Measurements from ENCODE around the gene ZIC1.

DNA sequence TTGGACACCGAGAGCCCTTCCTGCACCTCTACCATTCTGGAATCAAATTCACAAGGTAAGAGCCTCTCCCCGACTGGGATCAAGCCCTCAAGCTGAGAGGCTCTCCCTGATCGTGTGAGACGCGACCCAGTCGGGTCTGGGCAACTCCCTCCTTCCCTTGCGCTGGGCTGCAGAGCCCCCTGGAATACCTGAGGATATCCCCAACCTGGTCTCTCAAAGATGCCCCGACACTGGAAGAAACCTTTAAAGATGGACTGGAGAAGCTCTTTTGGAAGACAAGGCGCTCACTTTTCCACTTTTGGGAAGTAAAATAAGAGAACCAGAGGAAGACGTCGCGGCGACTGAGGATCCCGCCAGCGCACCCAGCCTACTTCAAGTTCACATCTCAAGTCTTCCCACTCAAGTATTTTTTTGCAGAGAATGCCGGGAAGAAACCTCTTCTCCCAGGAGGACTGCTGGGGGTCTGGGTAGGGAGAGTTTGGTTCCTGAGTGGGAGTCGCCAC is 36.6 kb upstream of the ZIC1 start:
- TF ChIP-seq POLR2A (IDR thresholded peaks at IDR 0.05; ENCODE audit: extremely low read depth, insufficient read length), result no peak
- TF ChIP-seq, protein P1, sequence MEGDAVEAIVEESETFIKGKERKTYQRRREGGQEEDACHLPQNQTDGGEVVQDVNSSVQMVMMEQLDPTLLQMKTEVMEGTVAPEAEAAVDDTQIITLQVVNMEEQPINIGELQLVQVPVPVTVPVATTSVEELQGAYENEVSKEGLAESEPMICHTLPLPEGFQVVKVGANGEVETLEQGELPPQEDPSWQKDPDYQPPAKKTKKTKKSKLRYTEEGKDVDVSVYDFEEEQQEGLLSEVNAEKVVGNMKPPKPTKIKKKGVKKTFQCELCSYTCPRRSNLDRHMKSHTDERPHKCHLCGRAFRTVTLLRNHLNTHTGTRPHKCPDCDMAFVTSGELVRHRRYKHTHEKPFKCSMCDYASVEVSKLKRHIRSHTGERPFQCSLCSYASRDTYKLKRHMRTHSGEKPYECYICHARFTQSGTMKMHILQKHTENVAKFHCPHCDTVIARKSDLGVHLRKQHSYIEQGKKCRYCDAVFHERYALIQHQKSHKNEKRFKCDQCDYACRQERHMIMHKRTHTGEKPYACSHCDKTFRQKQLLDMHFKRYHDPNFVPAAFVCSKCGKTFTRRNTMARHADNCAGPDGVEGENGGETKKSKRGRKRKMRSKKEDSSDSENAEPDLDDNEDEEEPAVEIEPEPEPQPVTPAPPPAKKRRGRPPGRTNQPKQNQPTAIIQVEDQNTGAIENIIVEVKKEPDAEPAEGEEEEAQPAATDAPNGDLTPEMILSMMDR (IDR thresholded peaks at IDR 0.05; ENCODE audit: low read depth, low read length), result no peak
- TF ChIP-seq, protein P2, sequence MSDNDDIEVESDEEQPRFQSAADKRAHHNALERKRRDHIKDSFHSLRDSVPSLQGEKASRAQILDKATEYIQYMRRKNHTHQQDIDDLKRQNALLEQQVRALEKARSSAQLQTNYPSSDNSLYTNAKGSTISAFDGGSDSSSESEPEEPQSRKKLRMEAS (IDR thresholded peaks at IDR 0.05; ENCODE audit: low read depth, low read length), result no peak
